Activated B cell treated with CpG ODN at 0.5 μM for 24 hours (primary cell): ENCODE results near the gene LRRC27. TPM values are rescaled to one million over a fixed set of nuclear protein-coding genes. Genes with fewer than 3 reads are reported as not detected.

Source experiments
- ATAC-seq: fragments of 200-7000 bp; cut with Tn5 transposase; one replicate; pipeline ENCODE4 v1.10.0; 2021; ENCODE audit warnings: low read depth, mild to moderate bottlenecking, moderate library complexity
- CTCF ChIA-PET: fragments of 350-600 bp; sonication (Branson Sonifier 250); formaldehyde crosslinking; loops from one replicate; lab custom pipeline; 2021; ENCODE audit warnings: antibody characterized with exemption; lab: Charles Lee
- POLR2A ChIA-PET: fragments of 350-600 bp; sonication (Branson Sonifier 250); formaldehyde crosslinking; loops from one replicate; lab custom pipeline; 2021; ENCODE audit warnings: antibody characterized with exemption; lab: Charles Lee
- DNase-seq: peaks from one replicate; pipeline ENCODE4 v3.0.0; 2022
- H3K27ac Mint-ChIP-seq: one replicate; pipeline ENCODE4 v1.8.0; 2020; ENCODE audit warnings: mixed read lengths
- H3K27me3 Mint-ChIP-seq: one replicate; pipeline ENCODE4 v1.8.0; 2021; ENCODE audit warnings: mixed read lengths
- H3K36me3 Mint-ChIP-seq: one replicate; pipeline ENCODE4 v1.8.0; 2021; ENCODE audit warnings: low read depth, mixed read lengths
- H3K4me1 Mint-ChIP-seq: one replicate; pipeline ENCODE4 v1.8.0; 2021; ENCODE audit warnings: mixed read lengths
- H3K4me3 Mint-ChIP-seq: one replicate; pipeline ENCODE4 v1.8.0; 2020; ENCODE audit warnings: mild to moderate bottlenecking, mixed read lengths
- H3K9me3 Mint-ChIP-seq: one replicate; pipeline ENCODE4 v1.8.0; 2020; ENCODE audit warnings: mixed read lengths
- CTCF ChIP-seq: fragments of 200-600 bp; IDR thresholded peaks from one replicate; pipeline ENCODE4 v1.8.0; 2022; ENCODE audit warnings: antibody characterized with exemption, mild to moderate bottlenecking
- intact Hi-C: fragments of 100-400 bp; cut with micrococcal nuclease; formaldehyde crosslinking; loops from one replicate; pipeline ENCODE4 v1.15.1; 2024
- total RNA-seq: library from RNA; stranded (reverse); gene quantifications from 2 replicates; pipeline ENCODE4 v1.2.3, GENCODE V29; 2022

LRRC27 gene
- total RNA-seq, 1 donor from 2014 or later: 15.2 TPM

GRCh38 chr10:132354356-132355094 is 22.5 kb downstream of the LRRC27 start:
- intact Hi-C loops: no loop called here
- Mint-ChIP-seq H3K27ac (no peak overlapping the region), H3K27me3 (no peaks in the 10 kb centered on the region), H3K9me3 (no peaks in the 10 kb centered on the region), H3K36me3 (peaks cover 2% of the 10 kb centered on the region), H3K4me1 (peaks cover 7% of the 10 kb centered on the region), H3K4me3 (no peak overlapping the region)
- no peak for TF ChIP-seq CTCF
- DNase-seq (no peak), ATAC-seq (no peak)
- CTCF ChIA-PET: no interaction called here
- POLR2A ChIA-PET: no interaction called here

DNA sequence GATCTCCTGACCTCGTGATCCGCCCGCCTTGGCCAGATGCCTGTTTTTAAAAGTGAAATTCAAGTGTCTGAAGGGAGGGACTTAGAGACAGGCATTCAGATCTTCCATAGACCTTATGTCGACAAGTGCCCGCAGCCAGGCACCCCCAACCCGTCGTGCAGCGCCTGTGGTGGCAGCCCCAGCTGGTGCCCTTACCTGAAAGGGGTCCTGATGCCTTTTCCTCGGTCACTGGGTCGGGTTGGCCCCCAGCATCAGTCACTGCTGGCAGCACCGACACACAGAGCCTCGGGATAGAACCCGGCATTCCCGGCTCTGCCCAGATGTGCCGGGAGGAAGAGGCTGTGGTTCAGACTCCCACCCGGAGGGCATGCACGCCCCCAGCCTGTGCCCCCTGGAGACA is 23.3 kb downstream of the LRRC27 start:
- H3K27me3 Mint-ChIP-seq: no peaks in the 10 kb centered on the region
- no peaks in the 10 kb centered on the region for H3K9me3 Mint-ChIP-seq
- H3K4me3 Mint-ChIP-seq: no peak overlapping the region
- DNase-seq: no peak
- H3K4me1 Mint-ChIP-seq: peaks cover 7% of the 10 kb centered on the region
- ATAC-seq: no peak
- H3K36me3 Mint-ChIP-seq: peaks cover 2% of the 10 kb centered on the region
- ChIA-PET POLR2A (no interaction called here), CTCF (no interaction called here)
- intact Hi-C loops: no loop called here
- TF ChIP-seq CTCF: no peak
- no peak overlapping the region for H3K27ac Mint-ChIP-seq

DNA sequence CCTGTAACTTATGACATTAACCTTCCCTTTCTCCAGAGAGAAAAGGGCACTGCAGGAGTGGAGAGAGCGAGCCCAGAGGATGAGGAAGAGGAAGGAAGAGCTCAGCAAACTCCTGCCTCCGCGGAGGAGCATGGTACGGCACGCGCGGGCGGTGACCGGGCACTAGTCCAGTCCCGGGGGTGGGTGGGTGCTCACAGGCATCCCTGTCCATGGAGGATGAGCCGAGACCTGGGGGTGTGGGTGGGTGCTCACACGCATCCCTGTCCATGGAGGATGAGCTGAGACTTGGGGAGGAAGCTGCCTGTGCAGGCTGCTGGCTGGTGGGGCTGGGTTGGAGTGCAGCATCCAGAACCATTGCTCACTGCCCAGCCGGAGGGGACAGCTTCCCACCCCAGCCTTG is 23.8 kb downstream of the LRRC27 start:
- H3K9me3 Mint-ChIP-seq: no peaks in the 10 kb centered on the region
- H3K36me3 Mint-ChIP-seq: peaks cover 2% of the 10 kb centered on the region
- no peak for DNase-seq
- intact Hi-C loops: no loop called here
- POLR2A ChIA-PET: no interaction called here
- CTCF ChIA-PET: interaction anchor here (1.1 kb wide), 1 partner anchor 287 kb away, joined by 3 read pairs; no protein-coding TSS in a partner anchor
- H3K27me3 Mint-ChIP-seq: no peaks in the 10 kb centered on the region
- no peak overlapping the region for H3K27ac Mint-ChIP-seq
- no peak overlapping the region for H3K4me3 Mint-ChIP-seq
- no peak for TF ChIP-seq CTCF
- peaks cover 7% of the 10 kb centered on the region for H3K4me1 Mint-ChIP-seq
- ATAC-seq: no peak

- DNase-seq (no peak), ATAC-seq (no peak)
- H3K9me3 Mint-ChIP-seq: no peaks in the 10 kb centered on the region
- H3K27ac Mint-ChIP-seq: no peak overlapping the region
- H3K27me3 Mint-ChIP-seq: no peaks in the 10 kb centered on the region
- POLR2A ChIA-PET: no interaction called here
- peaks cover 2% of the 10 kb centered on the region for H3K36me3 Mint-ChIP-seq
- H3K4me3 Mint-ChIP-seq: no peak overlapping the region
- intact Hi-C loops: no loop called here
- CTCF ChIA-PET: interaction anchor here (1.1 kb wide), 1 partner anchor 286 kb away, joined by 3 read pairs; no protein-coding TSS in a partner anchor
- no peak for TF ChIP-seq CTCF
- H3K4me1 Mint-ChIP-seq: peaks cover 5% of the 10 kb centered on the region
Measured at GRCh38 chr10:132356621-132357195, 24.7 kb downstream of the LRRC27 start.

GRCh38 chr10:132357286-132358058 is 25.5 kb downstream of the LRRC27 start:
- CTCF ChIA-PET: no interaction called here
- H3K4me3 Mint-ChIP-seq: no peak overlapping the region
- TF ChIP-seq CTCF: no peak
- no peaks in the 10 kb centered on the region for H3K27me3 Mint-ChIP-seq
- no peak overlapping the region for H3K27ac Mint-ChIP-seq
- DNase-seq: no peak
- H3K9me3 Mint-ChIP-seq: no peaks in the 10 kb centered on the region
- peaks cover 5% of the 10 kb centered on the region for H3K4me1 Mint-ChIP-seq
- ATAC-seq: no peak
- peaks cover 8% of the 10 kb centered on the region for H3K36me3 Mint-ChIP-seq
- POLR2A ChIA-PET: no interaction called here
- intact Hi-C loops: no loop called here
